IPS-11a (cell line): ENCODE results near the gene PDE4D.

Experiments
- H3K4me3 ChIP-seq: one replicate; pipeline ENCODE4 v1.5.1; 2013; ENCODE audit warnings: low read depth, low read length, control low read depth

The PDE4D gene

DNA sequence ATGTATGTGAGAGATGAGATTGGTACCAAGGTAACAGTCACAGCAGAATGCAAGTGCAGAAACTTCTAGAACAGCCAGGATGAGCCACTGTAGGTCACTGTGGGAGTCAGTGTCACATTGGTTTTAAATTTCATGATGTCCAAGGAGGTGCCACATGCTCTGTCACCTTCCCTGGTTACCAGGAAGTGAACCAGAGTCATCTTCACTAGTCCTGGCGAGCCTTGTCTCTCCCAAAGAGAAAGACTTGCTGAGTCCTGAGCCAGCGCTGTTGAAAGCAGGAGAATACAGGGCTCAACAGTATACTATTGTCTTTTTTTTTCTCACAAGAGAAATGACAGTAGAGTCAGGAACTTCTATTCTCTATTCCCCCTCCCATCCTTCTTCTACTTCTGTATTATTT lies 695.2 kb downstream of the PDE4D start:
- H3K4me3 ChIP-seq, result no peak overlapping the region

DNA sequence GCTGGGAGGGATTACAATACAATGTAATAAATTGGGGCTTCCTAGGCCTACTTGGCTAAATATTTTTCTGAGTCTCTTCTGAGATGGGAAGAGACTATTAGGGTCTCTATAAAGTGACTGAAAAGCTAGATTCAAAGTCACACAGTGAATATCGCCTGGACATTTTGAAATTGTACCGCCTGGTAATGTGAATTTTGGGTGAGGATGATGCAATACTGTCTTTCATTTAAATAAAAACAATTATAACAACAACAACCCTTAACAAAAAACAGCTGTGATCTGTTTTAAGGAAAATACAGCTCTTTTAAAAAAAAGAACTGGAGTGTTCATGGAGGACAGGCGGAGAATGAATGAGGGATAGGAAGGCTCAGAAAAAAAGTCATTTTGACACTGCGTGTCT lies 695.6 kb downstream of the PDE4D start:
- H3K4me3 ChIP-seq, result no peak overlapping the region

DNA sequence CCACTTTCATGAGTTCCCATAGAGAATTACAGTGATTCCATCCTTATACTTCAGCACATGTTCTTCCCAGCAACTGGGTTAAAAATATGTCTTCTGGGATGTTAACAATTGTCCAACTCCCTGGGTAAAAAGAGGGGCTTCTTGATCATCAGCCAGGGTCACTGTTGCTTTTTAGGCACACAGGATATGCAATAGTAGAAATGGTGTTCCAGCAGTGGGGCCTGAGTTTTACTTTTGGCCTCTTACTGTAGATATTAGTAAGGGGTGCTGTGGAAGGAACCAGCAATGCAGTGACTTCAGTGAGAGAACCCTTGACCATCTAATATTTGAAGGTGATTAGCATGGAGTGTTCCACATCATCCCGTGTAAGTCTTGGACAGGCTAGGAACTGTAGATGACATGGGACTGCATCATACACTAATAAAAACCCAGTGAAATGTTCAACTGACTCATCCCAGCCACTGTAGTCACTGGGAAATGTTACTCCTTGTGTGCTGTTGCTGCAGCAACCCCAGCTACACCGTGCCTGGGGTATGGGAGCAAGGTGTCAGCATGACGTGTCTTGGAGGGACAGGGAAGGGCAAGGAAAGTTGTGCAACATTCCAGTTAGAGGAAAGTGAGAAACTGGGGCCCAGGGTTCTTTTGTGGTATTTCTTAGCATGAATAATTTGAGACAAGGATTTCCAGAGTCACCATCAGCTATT lies 699.8 kb downstream of the PDE4D start:
- H3K4me3 ChIP-seq, result no peak overlapping the region

DNA sequence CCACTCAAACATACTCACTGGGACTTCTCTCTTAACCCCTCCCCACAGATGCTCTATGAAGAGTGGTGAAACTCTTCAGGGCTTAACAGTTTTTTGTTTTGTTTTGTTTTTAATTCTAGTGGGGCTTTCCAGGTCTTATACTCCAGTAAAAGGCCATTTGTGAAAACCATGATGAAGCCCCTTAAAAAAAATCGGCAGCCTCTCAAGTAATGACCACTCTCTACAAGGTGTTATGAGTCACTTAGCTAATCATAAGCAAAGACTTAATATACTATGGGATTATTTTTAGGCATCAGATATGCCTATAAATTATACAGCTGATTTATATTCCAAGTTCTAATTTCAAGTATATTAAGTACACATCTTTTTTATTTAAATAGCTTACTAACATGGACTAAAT lies 702.8 kb downstream of the PDE4D start:
- H3K4me3 ChIP-seq, result no peak overlapping the region

DNA sequence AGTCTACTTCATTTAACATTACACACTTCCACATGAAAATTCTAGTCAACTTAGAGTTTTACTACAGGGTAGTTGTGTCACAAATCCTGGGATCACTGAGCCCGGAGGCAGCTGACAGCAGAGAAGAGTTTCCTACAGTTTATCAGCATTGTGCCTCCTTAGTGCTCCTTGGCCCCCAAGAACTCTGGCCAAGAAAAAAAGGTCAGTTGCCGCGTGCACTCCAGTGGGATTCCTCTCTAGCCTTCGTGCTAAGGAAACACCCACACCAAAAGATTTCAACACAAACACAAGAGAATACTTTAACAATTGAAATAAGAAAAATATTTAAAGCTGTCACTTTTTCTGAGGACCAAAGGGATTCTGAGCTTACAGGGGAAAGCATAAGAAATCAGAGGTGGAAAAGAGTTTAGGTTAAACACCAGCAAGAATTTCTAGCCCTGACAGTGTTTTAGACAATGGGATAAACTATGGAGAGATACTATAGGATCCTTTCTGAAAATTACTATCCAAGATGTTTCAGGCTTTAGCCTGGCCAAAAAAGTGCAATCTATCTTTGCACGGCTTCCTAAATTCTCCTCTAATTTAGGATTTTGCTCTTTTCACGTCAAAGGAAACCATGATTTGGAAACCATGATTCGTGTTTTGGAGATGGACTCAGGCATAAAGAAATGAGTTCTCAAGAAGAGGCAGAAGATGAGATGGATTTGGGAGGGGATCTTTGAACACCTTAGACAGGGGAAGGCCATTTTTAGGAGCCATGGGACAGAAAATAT lies 703.9 kb downstream of the PDE4D start:
- H3K4me3 ChIP-seq, result no peak overlapping the region

DNA sequence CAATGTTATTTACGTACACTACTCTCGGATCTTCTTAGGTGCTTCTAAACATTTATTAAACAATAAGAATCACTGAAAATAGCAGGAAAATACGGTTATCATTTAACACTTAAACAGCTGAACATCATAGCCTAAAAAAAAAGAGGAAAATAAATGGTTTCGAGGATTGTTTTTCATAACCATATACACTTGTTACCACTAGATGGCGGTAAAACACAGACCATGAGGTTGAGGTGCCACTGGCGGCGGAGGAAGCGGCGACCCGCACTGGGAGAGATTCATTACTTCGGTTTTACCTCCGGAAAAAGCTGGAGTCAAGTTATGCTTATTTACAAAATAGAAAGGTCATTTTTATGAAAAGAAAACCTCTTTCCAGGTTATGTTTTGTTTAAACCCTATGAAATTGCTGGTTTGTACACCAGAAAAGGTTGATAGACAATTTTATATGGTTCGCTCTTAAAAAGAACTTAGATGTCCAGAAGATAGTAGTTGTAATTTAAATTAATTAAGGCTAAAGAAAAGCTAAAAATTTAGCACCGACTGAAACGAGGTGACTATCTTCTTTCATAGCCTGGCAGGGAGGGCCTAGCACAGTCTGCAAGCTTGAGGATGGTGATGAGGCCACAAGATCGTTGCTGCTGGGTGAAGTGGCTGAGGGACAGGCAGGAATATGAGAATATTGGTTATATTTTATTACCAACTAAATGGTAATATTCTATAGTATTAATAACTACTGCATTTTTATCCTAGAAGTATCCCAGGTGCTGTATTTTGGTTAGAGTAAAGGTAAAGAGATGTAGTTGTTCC lies 704.9 kb downstream of the PDE4D start:
- H3K4me3 ChIP-seq, result no peak overlapping the region

DNA sequence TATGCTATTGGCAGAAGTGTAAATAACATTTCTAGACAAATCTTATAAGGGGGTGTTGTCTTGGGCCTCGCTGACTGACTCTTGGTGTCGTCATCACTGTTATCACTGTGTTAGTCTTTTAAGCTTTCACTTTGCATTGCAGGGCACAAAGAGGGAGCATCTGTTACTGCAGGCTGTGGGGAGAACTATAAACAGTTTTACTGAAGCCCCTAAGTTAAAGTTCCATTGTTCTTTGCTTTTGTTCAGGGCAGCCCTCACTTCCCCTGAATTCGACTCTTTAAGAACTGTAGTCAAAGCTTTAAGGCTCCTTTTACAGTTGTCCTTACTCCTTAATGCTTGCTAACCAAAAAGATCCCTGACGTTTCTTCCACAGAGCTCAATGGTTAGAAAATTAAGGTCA lies 705.7 kb downstream of the PDE4D start:
- no peak overlapping the region for H3K4me3 ChIP-seq

DNA sequence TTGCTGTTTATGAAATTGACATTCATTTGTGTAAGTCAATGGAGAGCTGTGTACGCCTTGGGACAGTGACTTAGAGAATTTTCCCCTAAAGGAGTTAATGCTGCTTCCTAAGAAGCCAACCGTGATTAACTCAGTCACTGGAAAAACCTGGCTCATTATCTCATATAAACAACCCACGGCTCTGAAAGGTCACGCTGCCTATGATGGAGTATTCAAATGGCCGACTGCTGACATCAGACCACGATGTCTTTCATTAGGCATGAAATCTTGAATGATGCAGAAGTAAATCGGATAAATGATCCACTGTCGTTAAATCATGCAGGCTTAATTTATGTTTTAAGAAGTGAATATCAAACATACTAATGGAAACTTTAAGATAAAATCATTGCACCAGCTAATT lies 706.9 kb downstream of the PDE4D start:
- H3K4me3 ChIP-seq, result no peak overlapping the region

DNA sequence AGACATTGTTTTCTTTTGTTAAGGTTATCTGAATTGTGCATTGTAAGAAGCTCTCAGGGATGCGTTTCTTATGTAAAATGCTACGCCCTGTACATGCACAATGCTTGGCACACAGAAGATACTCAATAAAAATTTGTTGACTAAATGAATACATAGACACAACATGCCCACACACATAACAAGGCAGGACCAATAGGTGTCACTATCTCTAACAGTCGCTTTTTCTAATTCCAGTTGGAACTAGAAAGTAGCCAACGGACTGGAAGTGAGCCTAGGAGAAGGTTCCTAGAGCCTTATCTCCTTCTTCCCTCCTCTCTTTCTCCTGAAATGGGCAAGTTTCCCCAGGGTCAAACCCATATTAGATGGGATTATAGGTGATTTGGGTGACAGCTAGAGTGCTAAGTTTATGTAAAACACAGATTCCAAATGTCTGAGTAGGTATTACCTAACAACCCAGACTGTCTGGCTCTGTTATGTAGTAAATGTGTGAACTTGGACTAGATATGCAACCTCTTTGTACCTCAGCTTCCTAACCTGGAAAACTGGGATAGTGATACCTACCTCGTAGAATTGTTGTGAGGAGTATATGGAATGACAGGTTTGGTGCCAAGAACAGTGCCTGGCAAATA lies 707.7 kb downstream of the PDE4D start:
- H3K4me3 ChIP-seq, result no peak overlapping the region

DNA sequence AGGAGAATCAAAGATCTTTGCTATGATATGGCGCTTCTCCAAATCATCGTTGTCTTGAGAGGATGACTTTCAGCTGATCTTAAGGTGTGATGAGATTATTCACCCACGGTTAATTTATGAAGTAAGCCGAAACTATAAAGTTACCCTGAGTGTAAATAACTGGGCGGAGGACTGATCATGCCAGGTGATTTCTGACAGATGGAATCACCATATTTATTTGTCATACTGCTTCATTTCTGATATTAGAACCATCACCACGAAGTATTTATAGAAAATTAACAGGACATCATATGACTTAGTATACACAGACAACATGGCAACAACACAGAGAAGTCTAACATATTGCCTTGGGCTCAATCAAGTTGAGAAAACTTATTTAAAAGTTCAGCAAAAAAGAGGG lies 708.8 kb downstream of the PDE4D start:
- no peak overlapping the region for H3K4me3 ChIP-seq

DNA sequence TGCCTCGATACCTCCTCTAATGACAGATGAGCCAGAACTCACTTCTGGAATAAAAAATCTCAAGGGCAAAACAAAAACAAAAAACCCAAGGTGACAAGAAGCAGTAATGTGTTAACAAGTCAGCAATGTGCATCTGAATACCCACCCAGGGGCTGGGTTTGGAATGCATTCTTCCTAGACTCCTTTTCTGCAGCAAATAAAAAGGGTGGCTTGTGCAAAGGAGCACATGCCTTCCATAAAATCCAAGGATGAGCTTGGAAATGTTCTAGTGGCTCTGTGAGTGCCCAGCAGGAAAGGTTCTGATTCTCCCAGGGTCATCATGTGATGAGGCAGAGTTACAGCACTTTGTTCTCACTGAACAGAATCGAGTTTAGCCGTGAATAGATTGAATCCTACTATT lies 710.8 kb downstream of the PDE4D start:
- no peak overlapping the region for H3K4me3 ChIP-seq

DNA sequence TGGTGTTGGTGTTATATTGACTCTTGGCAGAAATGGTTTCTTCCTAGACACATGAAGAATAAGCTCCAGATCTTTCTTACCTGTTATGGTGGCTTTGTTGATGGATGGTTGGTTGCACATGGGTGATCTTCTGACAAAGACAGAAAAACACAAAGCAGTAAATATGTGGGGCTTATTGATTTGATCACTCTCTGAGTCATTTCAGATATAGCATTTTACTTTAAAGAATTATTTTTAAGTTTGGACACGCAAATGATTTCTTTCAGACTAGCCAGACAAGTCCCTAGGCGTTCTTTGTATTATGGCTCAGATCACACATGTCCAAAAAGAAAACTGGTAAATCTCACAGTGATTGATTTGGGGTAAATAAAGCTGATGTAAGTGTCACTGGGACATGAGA lies 713.0 kb downstream of the PDE4D start:
- H3K4me3 ChIP-seq, result no peak overlapping the region

DNA sequence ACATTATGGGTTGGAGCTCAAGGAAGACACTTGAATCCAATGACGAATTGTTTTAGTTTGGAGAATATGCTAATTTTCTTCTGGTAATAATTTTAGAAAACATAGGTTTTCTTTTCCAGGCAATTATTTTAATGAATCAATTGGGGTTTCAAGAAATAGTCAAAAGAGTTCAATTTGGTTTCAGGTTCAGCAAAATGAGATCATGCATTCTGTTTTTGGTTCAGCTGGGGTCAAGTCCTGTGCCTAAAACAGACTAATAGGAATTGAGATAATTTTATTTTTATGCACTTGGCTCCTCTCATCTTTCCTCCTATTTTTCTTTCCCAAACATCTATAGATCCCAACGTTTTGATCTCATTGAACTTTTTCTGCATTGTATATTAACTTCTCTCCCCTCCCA lies 713.8 kb downstream of the PDE4D start:
- H3K4me3 ChIP-seq, result no peak overlapping the region

DNA sequence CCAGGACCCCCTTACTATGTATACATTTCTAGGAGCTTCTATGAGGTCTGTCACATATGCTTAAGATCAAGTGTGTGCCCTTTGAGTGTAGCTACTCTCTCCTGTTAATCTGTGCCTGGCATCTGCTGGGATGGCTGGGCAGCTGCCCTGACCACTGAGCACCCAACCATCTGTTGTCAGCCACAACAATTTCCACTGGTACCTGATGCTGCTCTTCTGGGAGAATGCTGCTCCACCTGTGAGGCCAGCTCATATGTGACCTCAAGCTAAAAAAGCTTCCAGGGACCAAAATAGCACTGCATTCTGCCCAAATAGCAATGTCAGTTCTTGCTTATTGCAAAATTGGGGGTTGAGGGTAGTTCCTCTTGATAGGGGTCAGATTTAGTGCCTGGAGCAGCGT lies 715.0 kb downstream of the PDE4D start:
- no peak overlapping the region for H3K4me3 ChIP-seq

DNA sequence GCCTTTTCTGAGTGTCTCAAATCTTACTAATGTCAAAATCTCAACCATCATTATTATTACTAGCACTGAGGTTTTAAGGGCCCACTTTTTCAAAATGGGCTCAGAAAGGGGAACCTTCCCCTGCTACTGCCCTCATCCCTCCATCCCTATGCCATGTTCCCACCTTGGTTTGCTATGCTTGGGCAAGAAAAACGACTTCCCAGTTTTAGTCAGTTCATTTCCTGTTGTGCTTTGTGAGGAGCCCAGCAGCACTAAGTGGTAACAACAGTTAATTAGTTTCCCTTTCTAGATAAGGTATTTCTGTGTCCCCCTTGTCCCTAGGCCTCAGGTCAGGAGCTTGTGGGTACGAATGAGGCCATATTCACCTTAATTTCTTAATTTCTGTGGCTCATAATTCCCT lies 715.5 kb downstream of the PDE4D start:
- no peak overlapping the region for H3K4me3 ChIP-seq

DNA sequence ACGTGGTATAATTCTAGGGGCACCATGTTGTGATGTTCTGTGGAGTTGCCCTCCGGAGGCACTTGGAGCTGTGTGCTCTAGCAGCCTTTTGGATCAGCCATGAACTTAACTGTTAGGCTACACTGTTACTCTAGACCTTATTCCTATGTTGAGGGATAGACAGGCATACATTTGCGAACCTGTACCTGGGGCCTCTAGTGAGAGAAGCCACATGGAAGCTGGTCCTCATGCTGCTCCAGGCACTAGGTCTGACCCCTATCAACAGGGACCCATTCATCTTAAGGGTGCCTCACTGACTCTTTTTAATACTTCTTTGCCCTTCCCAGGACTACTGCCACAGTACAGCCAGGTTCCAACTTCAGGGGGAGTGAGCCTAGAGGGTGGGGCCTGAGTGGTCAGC lies 715.9 kb downstream of the PDE4D start:
- H3K4me3 ChIP-seq, result no peak overlapping the region

DNA sequence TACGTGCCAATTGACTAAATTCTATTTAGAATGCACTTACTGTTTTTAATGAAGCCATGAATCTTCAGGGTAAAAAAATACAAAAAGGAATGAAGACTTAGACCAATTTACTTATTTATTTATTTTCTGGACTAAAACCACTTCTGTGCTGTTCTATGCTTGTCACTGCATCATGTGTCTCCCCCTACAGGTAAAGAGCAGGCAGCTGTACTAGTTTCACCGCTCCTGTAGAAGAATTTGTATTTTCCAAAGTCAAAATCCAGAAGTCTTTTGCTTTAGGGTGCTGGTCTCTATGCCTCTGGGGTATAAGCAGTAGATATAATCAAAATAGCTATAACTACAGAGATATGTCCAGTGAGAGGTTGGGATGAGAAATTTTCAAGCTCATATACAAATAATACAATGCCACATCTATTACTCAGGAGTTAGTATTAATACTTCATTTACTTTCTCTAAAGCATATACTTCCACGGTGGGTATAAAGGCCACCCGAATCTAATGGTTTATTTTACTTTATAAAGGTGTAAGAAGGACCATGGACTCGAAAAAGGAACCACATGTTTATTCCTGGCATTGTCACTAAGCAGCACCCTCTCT lies 719.2 kb downstream of the PDE4D start:
- no peak overlapping the region for H3K4me3 ChIP-seq

DNA sequence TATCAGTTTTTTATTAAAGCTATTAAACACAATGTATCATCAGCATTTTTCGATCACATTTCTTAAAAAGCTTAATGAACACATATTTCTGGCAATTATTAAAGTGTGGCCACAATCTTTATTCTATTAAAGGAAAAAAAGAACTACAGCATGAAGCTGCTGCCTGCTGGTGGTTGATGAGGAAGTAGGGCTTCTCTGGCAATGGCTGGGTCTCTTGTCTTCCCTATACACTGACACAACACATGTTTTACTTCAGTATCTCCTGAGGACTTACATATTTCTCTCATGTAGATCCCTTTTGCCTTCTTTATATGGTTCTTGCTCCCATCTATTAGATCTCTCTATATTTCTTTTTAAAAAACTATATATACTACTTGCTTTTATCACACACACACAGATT lies 719.9 kb downstream of the PDE4D start:
- H3K4me3 ChIP-seq, result no peak overlapping the region

DNA sequence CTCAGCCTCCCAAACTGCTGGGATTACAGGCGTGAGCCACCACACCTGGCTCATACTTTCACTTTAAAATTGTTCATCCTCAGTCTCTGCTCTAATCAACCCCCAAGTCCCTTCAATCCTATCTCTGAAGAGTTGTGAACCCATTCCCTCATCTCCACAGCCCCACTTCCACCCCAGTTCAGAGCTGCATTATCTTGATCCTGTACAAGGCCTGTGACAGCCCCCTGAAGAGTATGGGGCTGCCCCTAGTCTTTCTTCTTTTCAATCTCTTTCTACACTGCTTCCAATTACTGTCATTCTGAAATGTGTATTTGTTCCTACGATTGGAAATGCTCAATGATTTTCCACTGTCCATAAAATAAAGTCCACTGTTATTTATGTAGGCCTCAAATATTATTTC lies 722.4 kb downstream of the PDE4D start:
- H3K4me3 ChIP-seq, result no peak overlapping the region

DNA sequence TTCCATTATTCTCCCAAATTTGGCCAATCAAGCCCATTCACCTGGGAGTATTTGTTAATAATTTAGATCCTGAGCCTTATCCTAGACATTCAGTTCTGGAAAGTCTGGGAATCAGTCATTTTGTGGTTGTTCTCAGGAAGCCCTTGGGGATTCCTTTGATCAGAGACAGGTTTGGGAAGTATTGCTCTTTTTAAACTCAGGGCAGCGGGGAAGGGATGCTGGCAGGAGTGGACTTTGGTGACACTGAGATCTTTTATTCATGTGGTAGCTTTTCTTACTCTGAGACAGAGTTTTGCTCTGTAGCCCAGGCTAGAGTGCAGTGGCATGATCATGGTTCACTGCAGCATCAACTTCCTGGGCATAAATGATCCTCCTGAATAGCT lies 723.8 kb downstream of the PDE4D start:
- H3K4me3 ChIP-seq, result no peak overlapping the region
